Measurements from ENCODE around the gene NAPA.

Gene NAPA

DNA sequence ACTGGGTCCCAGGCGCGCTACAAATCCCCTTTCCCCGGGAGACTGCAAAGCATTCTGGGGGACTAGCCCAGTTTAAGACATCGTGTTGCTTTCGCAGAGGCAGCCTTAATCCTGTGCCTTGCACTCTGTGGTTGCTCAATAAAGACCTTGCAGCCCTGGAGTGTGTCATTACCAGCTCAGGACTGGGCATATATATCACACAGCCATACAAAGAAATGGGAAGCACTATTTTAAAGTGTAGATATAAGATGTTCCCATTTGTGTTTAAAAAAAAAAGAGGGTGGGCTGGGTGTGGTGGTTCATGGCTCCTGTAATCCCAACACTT lies 11.1 kb downstream of the NAPA start:
- DNase-seq (ENCODE audit: insufficient read length, low spot score), result no peak
- no peak for FAIRE-seq

DNA sequence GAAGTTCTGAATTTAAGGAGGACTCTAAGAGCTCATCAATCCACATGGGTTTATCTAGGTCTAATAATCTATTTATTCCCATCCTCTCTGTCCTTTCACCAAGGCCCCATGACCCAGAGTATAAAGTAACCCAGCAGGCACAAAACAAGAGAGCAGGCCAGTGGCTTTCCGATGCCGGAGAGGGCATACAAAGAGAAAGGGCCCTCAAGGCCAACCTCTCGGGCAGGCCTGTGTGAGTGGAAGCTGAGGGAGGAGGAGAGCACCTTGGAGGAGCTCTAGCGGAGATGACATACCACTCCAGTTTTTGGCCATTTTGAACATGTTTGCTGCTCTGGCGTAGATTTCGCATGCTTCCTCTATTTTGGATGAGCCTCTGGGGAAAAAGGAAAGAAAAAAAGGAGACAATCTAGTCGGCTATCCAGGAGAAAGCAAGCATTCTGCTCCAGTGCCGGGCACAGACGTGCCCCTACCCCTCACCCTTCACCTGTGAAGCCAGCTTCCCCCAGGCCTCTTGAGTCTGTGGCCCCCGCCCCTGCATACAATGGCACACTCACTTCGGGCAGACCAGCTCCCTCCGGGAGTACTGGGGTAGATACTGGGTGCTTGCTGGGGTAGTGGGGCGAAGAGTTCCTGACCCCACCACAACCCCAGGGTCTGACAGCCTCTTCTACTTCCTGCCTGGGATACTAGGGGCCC lies 11.6 kb downstream of the NAPA start:
- FAIRE-seq, result no peak
- DNase-seq (ENCODE audit: insufficient read length, low spot score), result no peak

DNA sequence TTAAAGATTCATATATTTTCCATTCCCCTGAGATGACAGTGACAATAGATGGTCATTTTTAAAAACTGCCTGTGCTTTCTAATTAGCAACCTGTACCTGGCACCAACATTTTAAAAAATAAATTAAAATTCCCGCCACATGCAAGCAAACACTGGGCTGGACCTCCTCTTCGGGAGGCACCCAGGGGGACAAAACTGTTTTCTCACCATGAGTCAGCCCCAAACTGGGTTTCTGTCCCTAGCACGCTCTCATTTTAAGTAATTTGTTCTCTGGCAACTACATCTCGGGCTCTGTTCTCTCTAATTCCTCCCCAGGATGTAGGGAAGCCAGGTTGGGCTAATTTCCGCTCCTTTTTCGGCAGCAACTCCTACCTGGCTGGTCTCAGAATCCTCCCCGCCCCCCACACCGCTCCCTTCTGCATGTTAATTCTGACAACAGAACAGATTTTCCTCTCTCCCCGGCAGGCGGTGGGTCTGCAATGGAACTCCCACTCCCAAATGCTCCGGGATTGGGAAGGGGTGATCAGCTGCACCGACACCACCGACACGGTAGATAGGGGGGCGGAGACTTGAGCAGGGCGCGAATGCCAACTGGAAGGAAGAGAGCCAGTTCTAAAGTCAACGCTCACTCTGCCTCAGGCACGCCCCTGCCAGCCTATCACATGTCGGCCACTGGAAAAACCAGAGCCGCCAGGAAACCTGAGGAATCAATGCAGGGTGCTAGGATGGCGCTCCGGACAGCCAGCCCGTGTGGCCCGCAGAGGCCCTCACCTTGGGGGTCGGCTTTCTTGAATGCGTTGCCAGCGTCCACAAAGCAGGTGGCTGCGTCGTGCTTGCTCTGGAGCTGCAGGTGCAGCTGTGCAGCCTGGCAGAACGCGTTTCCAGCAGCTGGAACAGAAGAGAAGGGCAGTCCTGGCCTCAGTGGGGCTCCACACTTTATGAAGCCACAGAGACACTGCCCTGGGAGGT lies 14.7 kb downstream of the NAPA start:
- FAIRE-seq, result no peak
- no peak for DNase-seq (ENCODE audit: insufficient read length, low spot score)

DNA sequence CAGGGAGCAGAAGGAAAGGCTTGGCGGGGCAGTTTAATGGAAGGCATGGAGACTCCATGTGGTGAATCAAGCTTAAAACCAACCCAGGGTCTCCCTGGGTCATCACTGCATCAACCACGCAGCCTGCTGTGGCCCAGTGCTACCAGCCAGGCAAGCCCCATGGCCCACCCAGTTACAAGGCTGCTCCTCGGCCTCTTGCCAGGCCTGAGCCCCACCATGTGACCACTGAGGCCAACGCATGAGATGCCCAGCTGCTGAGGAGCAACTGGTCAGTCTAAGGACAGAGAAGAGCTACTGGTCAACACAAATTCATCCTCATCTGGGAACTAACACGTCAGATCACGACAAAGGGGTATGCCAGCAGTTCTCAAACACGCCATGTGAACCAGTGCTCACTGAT lies 15.5 kb downstream of the NAPA start:
- no peak for FAIRE-seq
- no peak for DNase-seq (ENCODE audit: insufficient read length, low spot score)

DNA sequence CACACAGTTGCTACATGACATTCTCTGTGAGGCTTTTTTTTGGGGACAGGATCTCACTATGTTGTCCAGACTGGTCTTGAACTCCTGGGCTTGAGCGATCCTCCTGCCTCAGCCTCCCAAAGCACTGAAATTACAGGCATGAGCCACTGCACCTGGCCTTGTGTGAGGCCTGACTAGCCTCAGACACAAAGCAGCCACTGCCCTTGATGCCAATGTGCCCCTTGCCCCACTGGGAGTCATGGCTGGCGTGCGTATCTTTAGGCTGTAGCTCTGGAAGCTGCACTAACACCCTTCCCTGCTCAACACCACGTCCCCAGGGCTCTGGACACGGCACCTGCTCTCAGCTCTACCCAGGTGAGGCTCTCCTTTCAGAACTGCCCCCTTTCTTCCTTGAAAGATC lies 16.3 kb downstream of the NAPA start:
- FAIRE-seq (no peak), DNase-seq (ENCODE audit: insufficient read length, low spot score) (no peak)

DNA sequence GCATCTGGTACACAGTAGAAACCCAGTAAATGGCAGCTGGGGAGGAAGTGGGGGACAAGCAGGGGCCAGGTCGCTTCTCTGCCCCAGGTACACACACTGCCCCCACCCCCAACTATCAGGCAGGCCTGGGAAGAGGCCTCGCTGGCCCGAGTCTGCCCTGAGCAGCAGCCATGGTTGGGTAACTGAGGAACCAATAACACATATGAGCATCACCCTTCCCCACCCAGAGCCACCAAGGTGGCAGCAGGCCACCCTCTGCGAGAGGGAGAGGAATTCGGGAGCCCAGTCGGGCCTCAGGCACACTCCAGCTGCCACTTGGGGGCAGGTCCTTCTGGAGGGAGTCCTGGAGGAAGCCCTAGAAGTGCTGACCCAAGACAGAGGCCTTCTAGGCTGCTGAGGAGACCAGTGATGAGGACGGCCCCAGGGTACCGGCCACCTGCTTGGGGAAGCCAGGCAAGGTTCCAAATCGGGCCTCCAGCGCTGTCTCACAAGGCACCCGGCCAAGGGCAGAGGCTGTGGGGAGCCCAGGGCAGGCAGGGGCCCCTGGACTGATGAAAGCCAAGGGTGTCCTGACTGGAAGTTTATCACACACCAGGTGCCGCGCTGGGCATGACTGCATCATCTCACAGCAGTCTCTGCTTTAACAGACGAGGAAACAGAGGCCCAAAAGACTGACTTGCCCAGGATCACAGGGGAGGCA lies 16.9 kb downstream of the NAPA start:
- DNase-seq (ENCODE audit: insufficient read length, low spot score) (no peak), FAIRE-seq (no peak)

DNA sequence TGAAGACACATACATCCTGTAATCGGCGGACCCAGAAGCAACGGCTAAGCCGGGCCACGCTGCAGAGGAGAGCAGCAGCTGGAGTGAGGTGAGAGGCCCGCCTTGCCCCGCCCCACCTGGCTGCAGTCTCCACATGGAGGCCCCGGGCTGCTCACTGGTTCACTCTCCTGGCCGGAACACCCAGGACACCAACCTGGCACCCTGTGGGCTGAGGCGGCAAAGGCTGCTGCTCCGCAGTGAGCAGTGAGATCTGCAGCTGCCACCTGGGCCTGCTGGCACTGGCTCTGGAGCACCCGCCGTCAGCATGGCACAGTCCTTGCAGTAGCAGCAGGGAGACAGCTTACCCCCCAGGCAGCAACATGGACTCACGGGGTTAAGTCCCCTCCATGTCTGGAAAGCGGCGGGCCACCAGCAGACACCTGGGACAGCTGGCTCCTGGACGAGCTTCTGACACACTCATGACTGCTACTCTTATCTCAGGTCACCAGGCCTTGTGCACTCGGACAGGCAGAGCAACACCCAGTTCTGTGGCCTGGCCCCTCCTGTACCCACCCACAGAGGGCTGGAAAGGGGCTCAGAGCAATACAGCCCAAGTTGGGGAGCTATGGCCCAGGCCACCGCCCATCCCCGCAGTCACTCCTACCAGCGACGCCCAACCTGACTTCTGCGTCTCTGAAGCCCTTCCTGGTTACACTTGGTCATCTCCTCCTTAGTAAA lies 17.7 kb downstream of the NAPA start:
- FAIRE-seq (no peak), DNase-seq (ENCODE audit: insufficient read length, low spot score) (no peak)

DNA sequence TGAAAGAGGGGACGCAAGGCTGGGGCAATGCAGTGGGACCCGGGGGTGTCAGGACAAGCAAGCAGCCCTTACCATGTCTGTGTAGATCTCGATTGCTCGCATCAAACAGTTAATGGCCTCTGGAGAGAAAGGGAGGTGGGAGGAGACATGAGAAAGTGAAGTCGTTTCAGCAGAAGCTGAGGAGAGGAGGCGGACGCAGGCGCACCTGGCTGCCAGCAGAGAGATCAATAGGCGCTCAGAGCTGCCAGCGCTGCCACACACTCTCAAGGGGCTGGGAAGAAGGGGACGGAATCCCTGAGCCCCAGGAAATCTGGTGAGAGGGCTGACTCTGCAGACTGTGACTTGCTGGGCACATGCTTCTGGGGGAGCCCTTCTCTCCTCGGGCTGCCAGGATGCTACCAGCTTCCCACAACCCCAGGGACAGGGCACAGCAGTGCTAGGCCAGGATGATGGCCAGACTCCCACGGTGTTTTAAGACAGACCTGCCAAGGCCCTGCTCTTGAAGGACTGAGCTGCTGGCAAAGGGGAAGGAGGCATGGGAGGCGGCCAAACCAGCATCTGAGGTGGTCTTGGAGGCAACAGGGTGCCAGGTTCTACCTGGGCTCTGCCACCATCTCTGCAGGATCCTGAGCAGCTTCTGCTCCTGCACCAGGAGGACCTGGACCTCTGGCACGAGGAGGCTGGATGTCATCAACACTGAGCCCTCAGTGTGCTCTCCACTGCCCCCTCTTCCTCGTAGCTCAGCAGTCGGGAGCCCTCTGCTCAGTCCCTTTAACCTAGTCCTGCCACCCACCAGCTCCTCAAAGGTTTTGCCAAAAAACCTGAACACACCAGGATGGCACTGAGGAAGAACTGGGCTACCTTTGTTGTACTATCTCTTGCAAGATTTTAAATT lies 19.1 kb downstream of the NAPA start:
- FAIRE-seq (no peak), DNase-seq (ENCODE audit: insufficient read length, low spot score) (no peak)

DNA sequence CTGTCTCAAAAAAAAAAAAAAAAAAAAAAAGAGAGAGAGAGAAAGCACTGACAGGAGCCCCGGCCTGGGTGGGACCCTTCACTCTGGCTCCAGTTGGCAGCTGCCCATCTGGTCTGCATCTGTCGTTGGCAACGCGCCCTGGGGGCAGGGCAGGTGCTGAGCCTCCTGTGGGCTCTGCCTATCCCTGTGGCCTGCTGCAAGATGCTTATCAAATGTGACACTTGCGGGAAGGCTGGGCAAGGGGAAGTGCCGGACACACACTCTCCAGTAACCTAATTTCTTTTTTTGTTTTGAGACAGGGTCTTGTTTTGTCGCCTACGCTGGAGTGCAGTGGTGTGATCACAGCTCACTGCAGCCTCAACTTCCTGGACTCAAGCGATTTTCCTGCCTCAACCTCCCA lies 20.1 kb downstream of the NAPA start:
- DNase-seq (ENCODE audit: insufficient read length, low spot score), result no peak
- FAIRE-seq, result no peak

DNA sequence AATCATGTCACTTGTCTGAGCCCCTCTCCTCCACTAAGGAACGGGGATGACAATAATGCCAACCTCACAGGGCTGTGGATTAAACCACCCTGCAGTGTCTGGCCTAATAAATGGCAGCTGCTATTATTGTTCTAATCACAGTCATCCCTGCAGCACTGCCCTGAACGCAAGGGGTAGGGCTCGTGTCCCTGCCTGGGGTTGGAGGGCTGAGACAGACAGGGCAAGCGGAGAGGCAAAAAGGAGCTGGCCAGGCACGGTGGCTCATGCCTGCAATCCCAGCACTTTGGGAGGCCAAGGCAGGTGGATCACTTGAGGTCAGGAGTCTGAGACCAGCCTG lies 20.7 kb downstream of the NAPA start:
- no peak for DNase-seq (ENCODE audit: insufficient read length, low spot score)
- FAIRE-seq, result no peak

DNA sequence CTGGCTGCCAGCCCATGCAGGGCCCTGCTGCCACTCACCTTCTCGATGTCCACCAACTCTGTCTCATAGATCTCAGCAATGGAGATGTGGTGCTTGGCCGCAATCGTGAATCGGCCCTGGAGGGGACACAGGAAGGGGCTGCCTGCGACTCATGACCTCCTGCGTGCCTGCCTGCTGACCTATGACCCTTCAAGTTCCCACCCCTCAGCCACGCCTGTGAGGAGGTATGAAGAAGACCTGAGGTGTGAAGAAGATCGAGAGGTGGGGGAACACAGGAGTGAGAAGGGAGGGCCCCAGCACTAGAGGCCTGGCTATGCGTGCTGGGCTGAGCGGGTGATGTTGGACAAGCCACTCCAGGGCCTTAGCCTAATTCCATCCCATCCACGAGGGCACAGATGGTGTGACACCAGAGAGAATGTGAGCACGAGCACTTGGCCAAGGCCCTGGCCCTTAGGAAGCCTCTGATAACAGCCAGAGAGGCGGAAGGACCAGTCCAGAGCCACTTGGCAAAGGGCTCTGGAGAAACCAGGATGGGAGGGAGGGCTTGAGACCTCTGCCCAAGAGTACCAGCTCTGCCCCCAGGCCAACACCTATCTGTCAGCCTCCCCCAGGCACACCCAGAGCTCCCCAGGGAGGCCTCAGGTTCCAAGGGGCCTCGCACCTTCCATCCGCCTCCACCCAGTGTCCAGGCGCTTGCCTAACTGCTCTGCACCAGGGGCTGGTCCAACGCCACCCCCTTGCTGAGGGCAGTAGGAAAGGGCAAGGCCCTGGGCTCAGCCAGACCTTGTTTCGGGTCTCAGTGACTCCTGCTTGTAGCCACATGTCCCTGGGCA lies 21.3 kb downstream of the NAPA start:
- FAIRE-seq (no peak), DNase-seq (ENCODE audit: insufficient read length, low spot score) (no peak)

DNA sequence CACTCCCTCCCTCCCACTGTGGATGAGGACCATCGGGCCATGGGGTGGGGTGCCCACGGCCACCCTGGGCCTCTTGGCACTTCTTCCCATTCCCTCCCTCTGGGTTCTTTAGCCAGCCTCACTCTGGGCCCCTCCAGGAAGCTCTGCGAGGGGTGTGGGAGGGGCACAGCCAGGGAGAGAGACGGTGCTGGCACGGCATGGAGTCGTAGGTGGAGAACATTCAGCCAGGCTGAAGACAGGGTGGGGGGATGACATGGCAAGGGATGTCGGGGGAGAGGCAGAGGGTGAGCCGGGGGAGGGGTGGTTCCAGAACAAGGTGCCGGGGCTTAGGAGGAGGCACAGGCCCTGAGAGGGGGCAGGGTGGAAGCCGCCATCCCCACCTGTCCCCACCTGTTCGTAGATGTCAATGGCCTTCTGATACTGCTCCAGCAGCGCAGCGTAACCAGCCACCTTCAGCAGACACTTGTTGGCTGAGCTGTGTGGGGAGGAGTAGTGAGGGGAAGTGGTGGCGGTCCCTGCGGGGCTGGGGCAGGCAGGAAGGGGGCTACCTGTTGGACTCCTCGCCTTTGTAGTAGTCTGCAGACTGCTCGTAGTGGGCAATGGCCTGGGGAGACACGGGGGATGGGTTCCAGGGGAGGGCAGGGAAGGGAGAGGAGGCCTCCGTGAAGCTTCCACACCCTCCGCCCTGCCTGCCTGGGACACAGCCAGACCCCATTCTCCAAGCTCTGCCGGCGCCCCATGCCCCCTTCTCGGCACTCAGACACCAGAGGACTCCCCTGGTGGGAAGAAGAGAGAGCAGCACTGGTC lies 22.1 kb downstream of the NAPA start:
- FAIRE-seq (no peak), DNase-seq (ENCODE audit: insufficient read length, low spot score) (no peak)

DNA sequence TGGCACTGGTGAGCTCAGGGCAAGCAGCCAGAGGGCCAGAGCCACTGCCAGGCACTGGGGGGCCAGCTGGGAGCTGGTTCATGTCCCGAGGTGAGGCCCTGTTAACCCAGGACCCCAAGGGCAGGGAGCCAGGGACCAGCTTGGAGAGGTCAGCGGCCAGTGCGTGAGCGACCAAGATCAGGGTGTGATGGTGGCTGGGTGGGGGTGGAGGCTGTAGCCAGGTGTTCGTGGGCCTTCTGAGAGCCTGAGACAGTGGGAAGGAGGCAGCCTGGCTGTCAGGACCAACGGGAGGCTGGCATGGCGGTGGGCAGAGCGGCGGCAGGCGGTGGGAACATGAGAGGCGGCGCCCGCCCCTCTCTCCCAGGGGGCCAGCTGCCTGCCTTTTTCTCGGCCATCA lies 22.7 kb downstream of the NAPA start:
- DNase-seq (ENCODE audit: insufficient read length, low spot score) (no peak), FAIRE-seq (no peak)

DNA sequence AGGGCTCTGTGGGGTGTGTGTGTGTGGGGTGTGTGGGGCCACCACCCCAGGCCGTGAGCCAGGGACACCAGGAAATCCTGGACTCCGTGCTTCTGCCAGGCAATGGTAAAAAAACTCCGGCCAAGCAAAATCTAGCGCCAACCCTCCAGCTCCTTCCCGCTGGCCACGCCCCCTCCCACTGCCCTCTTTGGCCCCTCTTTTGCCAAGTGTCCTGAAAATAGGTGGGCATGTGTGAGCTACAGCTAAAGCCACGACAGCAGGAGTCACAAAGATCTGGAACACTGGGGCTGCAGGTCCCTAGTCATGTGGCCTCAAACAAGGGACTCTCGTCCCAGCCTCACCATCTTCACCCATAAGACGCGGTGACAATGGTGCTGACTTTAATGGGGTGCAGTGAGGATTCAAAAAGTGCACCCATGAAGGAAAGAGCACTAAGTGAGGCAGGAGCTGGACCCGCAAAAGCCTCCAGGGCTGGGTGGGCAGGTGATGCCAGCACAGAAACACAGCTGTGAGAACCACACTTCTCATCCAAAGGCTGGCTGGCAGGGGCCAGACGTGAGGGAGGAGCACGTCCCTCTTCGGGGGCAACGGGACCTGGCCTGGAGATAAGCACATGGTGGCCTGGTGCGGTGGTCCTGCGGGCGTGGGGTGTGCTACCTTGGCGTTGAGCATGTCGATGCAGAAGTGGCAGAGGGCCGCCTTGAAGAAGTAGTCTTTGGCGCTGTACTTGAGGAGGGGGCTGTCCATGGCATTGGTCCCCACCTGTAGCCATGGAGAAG lies 23.3 kb downstream of the NAPA start:
- DNase-seq (ENCODE audit: insufficient read length, low spot score), result no peak
- no peak for FAIRE-seq

DNA sequence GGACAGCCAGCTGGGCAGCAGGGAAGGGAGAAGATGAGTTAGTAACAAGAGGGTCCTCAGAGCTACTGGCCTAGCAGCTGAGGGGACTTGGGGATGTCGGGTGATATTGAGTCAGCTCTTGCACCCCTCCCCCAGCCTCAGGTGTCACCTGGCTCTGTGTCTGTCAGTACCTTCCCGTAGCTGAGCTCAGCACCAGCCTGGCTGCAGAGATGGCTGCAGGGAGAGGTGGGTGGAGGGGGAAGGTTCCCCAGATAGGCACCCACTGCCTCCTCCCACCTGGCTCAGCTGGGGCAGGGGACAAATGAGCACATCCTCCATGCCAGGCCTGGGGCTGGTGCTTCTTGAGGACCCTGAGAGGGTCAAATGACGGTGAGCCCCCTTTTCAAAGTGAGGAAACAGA lies 24.0 kb downstream of the NAPA start:
- FAIRE-seq (no peak), DNase-seq (ENCODE audit: insufficient read length, low spot score) (no peak)

DNA sequence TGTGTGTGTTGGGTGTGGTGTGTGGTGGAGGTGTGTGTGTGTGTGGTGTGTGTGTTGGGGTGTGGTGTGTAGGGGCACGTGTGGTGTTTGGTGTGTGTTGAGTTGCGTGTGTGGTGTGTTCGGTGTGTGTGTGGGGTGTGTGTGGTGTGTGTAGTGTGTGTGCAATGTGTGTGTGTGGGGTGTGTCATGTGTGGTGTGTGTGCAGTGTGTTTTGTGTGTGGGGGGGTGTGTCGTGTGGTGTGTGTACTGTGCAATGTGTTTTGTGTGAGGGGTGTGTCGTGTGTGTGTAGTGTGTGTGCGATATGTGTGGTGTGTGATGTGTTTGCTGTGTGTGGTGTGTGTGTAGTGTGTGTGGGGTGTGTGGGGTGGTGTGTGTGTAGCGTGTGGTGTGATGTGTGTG lies 24.8 kb downstream of the NAPA start:
- FAIRE-seq, result no peak

DNA sequence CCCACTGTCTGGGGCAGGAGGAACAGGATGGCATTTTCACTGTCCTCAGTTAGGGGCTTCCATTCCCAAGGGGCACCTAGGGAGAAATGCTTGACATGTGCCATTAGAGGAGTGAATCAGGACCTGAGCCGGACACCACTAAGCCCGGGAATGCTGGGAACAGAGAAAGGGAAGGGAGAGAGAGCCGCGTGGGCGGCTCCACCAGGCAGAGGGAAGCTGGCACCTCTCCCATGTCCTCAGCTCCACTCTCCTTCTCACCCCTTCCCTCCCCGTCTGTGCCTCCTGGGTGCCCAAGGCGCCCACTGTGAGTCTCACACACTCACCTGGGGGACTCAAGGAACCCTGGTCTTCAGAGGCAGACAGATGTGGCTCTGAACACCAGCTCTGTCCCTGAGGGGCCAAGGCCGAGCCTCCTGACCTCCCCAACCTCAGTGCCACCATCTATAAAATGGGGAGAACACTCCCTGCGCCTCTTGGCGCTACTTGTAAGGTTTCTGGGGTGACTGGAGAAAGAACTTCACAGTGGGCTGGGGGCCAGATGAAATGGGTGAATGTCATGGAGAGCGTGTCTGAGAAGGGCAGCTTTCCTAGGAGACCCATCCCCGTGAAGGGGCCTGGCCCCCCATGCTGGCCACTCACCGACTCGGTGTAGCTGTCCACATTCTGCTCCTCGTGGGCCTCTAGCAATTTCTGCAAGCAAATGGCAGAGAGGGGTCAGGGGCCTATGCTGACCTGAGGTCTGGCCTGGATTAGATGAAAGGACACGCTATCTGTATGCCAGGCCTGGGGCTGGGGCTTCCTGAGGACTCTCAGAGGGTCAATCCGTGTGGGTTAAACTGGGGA lies 25.6 kb downstream of the NAPA start:
- FAIRE-seq (no peak), DNase-seq (ENCODE audit: insufficient read length, low spot score) (no peak)

More for the DNA sequence above, 24.8 kb downstream of the NAPA start:
- no peak for DNase-seq (ENCODE audit: insufficient read length, low spot score)
